HepG2 (cell line): ENCODE data around the gene COPZ2. TPM values are rescaled to one million over a fixed set of nuclear protein-coding genes. Genes with fewer than 3 reads are reported as not detected.

Experiments
- ATAC-seq: fragments of 200-7000 bp; cut with Tn5 transposase; 3 replicates; pipeline ENCODE4 v1.9.1; 2020; ENCODE audit warnings: mild to moderate bottlenecking, moderate library complexity
- BruUV-seq: library from RNA; stranded (reverse); fragments of 400-500 nt; replicated peaks from 2 replicates; lab custom pipeline; 2021; lab: Mats Ljungman, UMichigan
- CTCF ChIA-PET: fragments of 300-600 bp; formaldehyde crosslinking; extraction: SDS; loops from one replicate; lab custom pipeline; 2021; ENCODE audit warnings: low total read pairs, inconsistent platforms, low intra/inter-chr PET ratio; lab: Yijun Ruan, JAX
- POLR2A ChIA-PET: fragments of 350-600 bp; sonication (Branson Sonifier 250); formaldehyde crosslinking; loops from one replicate; lab custom pipeline; 2020; ENCODE audit warnings: antibody characterized with exemption, inconsistent platforms; lab: Yijun Ruan, JAX
- DNase-seq: peaks from one replicate; pipeline ENCODE4 v3.0.0-alpha.2; 2015; ENCODE audit warnings: low spot score
- FAIRE-seq: peaks from 3 replicates; lab custom pipeline; 2011; peaks lifted over from hg19 to GRCh38; lab: Jason Lieb, UNC
- H2AFZ ChIP-seq: one replicate; pipeline ENCODE4 v1.6.1; 2011; ENCODE audit warnings: low read length, inconsistent platforms
- H3K27ac ChIP-seq: fragments of 300-600 bp; 3 replicates; pipeline ENCODE4 v1.8.0; 2011; ENCODE audit warnings: mixed run types, mild to moderate bottlenecking, mixed read lengths, low read length, inconsistent platforms; ENCODE audit not compliant: insufficient read depth; ENCODE audit errors: extremely low read length
- H3K27me3 ChIP-seq, 2 experiments: fragments of 200-600 bp in 1 of 2; 2 replicates in 1 of 2; 3 replicates in 1 of 2; pipeline versions ENCODE4 v1.6.0 to v1.8.0; 2011; ENCODE audit warnings: low read length in 2 of 2, mild to moderate bottlenecking in 2 of 2, moderate library complexity in 2 of 2, inconsistent platforms in 1 of 2; ENCODE audit not compliant: insufficient read depth in 2 of 2, control insufficient read depth in 1 of 2
- H3K36me3 ChIP-seq, 2 experiments: fragments of 200-600 bp in 1 of 2; replicated peaks in 1 of 2; 2 replicates in 1 of 2; 3 replicates in 1 of 2; pipeline versions ENCODE4 v1.5.1 to v1.8.0; 2011; ENCODE audit warnings: low read length in 2 of 2, inconsistent platforms in 1 of 2; ENCODE audit not compliant: insufficient read depth in 2 of 2, control insufficient read depth in 1 of 2
- H3K4me1 ChIP-seq: 2 replicates; pipeline ENCODE4 v1.5.1; 2012; ENCODE audit warnings: low read length, inconsistent platforms; ENCODE audit not compliant: insufficient read depth
- H3K4me2 ChIP-seq: 2 replicates; pipeline ENCODE4 v1.6.0; 2011; ENCODE audit warnings: low read depth, low read length, inconsistent platforms
- H3K4me3 ChIP-seq, 3 experiments: fragments of 200-600 bp in 1 of 3; sonication (generic), shearing (Covaris generic) in 1 of 3; replicated peaks in 1 of 3; 2 replicates each; pipeline ENCODE4 v1.5.1; 2011 to 2016; ENCODE audit warnings: low read length in 3 of 3, inconsistent platforms in 2 of 3, low read depth in 2 of 3, mild to moderate bottlenecking in 2 of 3, control low read depth in 1 of 3, mixed read lengths in 1 of 3; ENCODE audit not compliant: insufficient read depth in 1 of 3
- H3K79me2 ChIP-seq: one replicate; pipeline ENCODE4 v1.6.1; 2011; ENCODE audit warnings: low read length, inconsistent platforms; ENCODE audit not compliant: insufficient read depth
- H3K9ac ChIP-seq: 2 replicates; pipeline ENCODE4 v1.6.0; 2011; ENCODE audit warnings: mild to moderate bottlenecking, low read depth, low read length, inconsistent platforms; ENCODE audit not compliant: insufficient read depth
- H3K9me3 ChIP-seq: 2 replicates; pipeline ENCODE4 v1.5.1; 2012; ENCODE audit warnings: mild to moderate bottlenecking, low read length
- H4K20me1 ChIP-seq: 2 replicates; pipeline ENCODE4 v1.6.0; 2011; ENCODE audit warnings: inconsistent platforms, mild to moderate bottlenecking, low read length, moderate library complexity; ENCODE audit not compliant: insufficient read depth
- ADNP ChIP-seq: sonication (generic); formaldehyde crosslinking; IDR thresholded peaks from 2 replicates; pipeline ENCODE4 v1.4.0; 2020; ENCODE audit warnings: missing genetic modification reagents
- ATF7-NPFF ChIP-seq: sonication (generic); formaldehyde crosslinking; IDR thresholded peaks from 2 replicates; pipeline ENCODE4 v1.8.1; 2023; ENCODE audit warnings: mild to moderate bottlenecking, low read depth, missing genetic modification reagents, moderate library complexity
- HHEX ChIP-seq: IDR thresholded peaks from 2 replicates; pipeline ENCODE4 v1.6.1; 2016; ENCODE audit warnings: control low read depth
- KDM2A ChIP-seq: sonication (generic); formaldehyde crosslinking; IDR thresholded peaks from 2 replicates; pipeline ENCODE4 v1.4.0; 2020; ENCODE audit warnings: low read depth, missing genetic modification reagents, borderline replicate concordance
- NFATC3 ChIP-seq: sonication (generic); formaldehyde crosslinking; IDR thresholded peaks from 2 replicates; pipeline ENCODE4 v1.5.1; 2020; ENCODE audit warnings: mild to moderate bottlenecking, missing genetic modification reagents
- REXO4 ChIP-seq: sonication (generic); formaldehyde crosslinking; IDR thresholded peaks from 2 replicates; pipeline ENCODE4 v1.8.0; 2022; ENCODE audit warnings: missing genetic modification reagents, mild to moderate bottlenecking, borderline replicate concordance
- SMC3 ChIP-seq: IDR thresholded peaks from 2 replicates; pipeline ENCODE4 v1.6.1; 2011; ENCODE audit warnings: low read length, improper control_type of control experiment
- SP5 ChIP-seq: IDR thresholded peaks from 2 replicates; pipeline ENCODE4 v1.6.1; 2016; ENCODE audit warnings: low read depth, borderline replicate concordance
- SPEN ChIP-seq: sonication (generic); formaldehyde crosslinking; IDR thresholded peaks from 2 replicates; pipeline ENCODE4 v1.5.1; 2020; ENCODE audit warnings: low read depth, mild to moderate bottlenecking, missing genetic modification reagents
- TAF15 ChIP-seq: fragments of 200-400 bp; formaldehyde crosslinking; IDR thresholded peaks from one replicate; pipeline ENCODE4 v1.6.1; 2018; ENCODE audit warnings: mild to moderate bottlenecking, low read depth, low read length; ENCODE audit not compliant: poor library complexity, severe bottlenecking
- WGBS: methylation state at CpG from one replicate; pipeline ENCODE4 v1.1.6; 2017; ENCODE audit warnings: low lambda C conversion rate; 5-methylcytosine and 5-hydroxymethylcytosine counted together
- in situ Hi-C: cut with HindIII; loops from 2 replicates; pipeline ENCODE4 v1.10.0; 2017; ENCODE audit warnings: low pct_unique_long_range_greater_than_20kb; ENCODE audit not compliant: extremely low pct_ligation_motif_present
- intact Hi-C: fragments of 100-400 bp; cut with micrococcal nuclease; formaldehyde crosslinking; loops from one replicate; pipeline ENCODE4 v1.10.0; 2022; ENCODE audit not compliant: unreplicated experiment
- polyA plus RNA-seq, 8 experiments: library from polyadenylated mRNA; depleted of rRNA in 3 of 8; stranded (reverse) in 7 of 8; unstranded in 1 of 8; fragments of >200 nt; fragmentation: Illumina TruSeq in 4 of 8; extraction: Trizol in 4 of 8; gene quantifications; 2 replicates each; pipeline versions ENCODE4 v1.2.1 to v1.2.3, GENCODE V29; 2011 to 2016; ENCODE audit warnings: low read depth in 4 of 8, missing spikeins in 1 of 8, mixed read lengths in 1 of 8; ENCODE audit not compliant: insufficient read depth in 1 of 8
- total RNA-seq, 5 experiments: library from RNA; depleted of rRNA; stranded (reverse); fragments of >200 nt; fragmentation: Illumina TruSeq; extraction: Trizol; gene quantifications; 2 replicates each; pipeline ENCODE4 v1.2.3, GENCODE V29; 2016; ENCODE audit warnings: low read depth in 1 of 5
- TF ChIP-seq, protein P1 (sequence below): sonication (generic); formaldehyde crosslinking; IDR thresholded peaks from 2 replicates; pipeline ENCODE4 v1.4.0; 2020; ENCODE audit warnings: missing genetic modification reagents
- TF ChIP-seq, protein P2 (sequence below): IDR thresholded peaks from 2 replicates; pipeline ENCODE4 v1.6.1; 2016; ENCODE audit warnings: missing genetic modification reagents, missing compliant biosample characterization
- TF ChIP-seq, protein P3 (sequence below): IDR thresholded peaks from 2 replicates; pipeline ENCODE4 v1.6.1; 2012; ENCODE audit warnings: inconsistent platforms
- TF ChIP-seq, protein P4 (sequence below), 2 experiments: sonication (generic) in 1 of 2; formaldehyde crosslinking in 1 of 2; IDR thresholded peaks; 2 replicates each; pipeline versions ENCODE4 v1.4.0 to v1.6.1; 2016 to 2020; ENCODE audit warnings: borderline replicate concordance in 1 of 2, low read depth in 1 of 2, mild to moderate bottlenecking in 1 of 2, missing genetic modification reagents in 1 of 2

The COPZ2 gene
- total and polyA plus RNA-seq, 2 of the 13 experiments (the other 11 are each of a cell fraction or from before 2014, with no cell fraction given) = 0.61 to 1.5 TPM

- H3K4me2 ChIP-seq = no peak overlapping the region
- no TSS peak for BruUV-seq
- 25% methylated on average over 1 of the region's 1 CpG for WGBS
- no peaks in the 10 kb centered on the region for H4K20me1 ChIP-seq
- no peak for DNase-seq
- no peak overlapping the region for H2AFZ ChIP-seq
- no peaks in the 10 kb centered on the region for H3K9me3 ChIP-seq
- FAIRE-seq = no peak
- POLR2A ChIA-PET = no interaction called here
- peaks cover 1 to 37% of the 10 kb centered on the region in 2 experiments; a peak in 3 of 5 replicates for H3K27me3 ChIP-seq
- no peaks in the 10 kb centered on the region for H3K79me2 ChIP-seq
- no peak overlapping the region for H3K9ac ChIP-seq
- CTCF ChIA-PET = no interaction called here
- peaks cover 31% of the 10 kb centered on the region for H3K4me1 ChIP-seq
- in situ Hi-C loops (loop anchor here (5.0 to 10.0 kb wide), 4 partner anchors 44 to 584 kb away; partner anchors contain the start of gene HOXB7), intact Hi-C loops (loop anchor here (5.0 to 10.0 kb wide), 2 partner anchors 426 to 589 kb away; partner anchors contain the start of gene HOXB8)
- H3K27ac ChIP-seq = no peak overlapping the region
- TF ChIP-seq HHEX (no peak), ATF7-NPFF (CRISPR knock-in tag) (no peak), REXO4 (CRISPR knock-in tag) (no peak), SMC3 (no peak), NFATC3 (CRISPR knock-in tag) (no peak), ADNP (no peak), SPEN (CRISPR knock-in tag) (no peak), TAF15 (no peak), SP5 (no peak), KDM2A (CRISPR knock-in tag) (no peak)
- TF ChIP-seq, protein P1, sequence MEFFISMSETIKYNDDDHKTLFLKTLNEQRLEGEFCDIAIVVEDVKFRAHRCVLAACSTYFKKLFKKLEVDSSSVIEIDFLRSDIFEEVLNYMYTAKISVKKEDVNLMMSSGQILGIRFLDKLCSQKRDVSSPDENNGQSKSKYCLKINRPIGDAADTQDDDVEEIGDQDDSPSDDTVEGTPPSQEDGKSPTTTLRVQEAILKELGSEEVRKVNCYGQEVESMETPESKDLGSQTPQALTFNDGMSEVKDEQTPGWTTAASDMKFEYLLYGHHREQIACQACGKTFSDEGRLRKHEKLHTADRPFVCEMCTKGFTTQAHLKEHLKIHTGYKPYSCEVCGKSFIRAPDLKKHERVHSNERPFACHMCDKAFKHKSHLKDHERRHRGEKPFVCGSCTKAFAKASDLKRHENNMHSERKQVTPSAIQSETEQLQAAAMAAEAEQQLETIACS (CRISPR knock-in tag) = no peak
- TF ChIP-seq, protein P2, sequence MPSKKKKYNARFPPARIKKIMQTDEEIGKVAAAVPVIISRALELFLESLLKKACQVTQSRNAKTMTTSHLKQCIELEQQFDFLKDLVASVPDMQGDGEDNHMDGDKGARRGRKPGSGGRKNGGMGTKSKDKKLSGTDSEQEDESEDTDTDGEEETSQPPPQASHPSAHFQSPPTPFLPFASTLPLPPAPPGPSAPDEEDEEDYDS = no peak
- TF ChIP-seq, protein P3, sequence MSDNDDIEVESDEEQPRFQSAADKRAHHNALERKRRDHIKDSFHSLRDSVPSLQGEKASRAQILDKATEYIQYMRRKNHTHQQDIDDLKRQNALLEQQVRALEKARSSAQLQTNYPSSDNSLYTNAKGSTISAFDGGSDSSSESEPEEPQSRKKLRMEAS = no peak
- TF ChIP-seq, protein P4, sequence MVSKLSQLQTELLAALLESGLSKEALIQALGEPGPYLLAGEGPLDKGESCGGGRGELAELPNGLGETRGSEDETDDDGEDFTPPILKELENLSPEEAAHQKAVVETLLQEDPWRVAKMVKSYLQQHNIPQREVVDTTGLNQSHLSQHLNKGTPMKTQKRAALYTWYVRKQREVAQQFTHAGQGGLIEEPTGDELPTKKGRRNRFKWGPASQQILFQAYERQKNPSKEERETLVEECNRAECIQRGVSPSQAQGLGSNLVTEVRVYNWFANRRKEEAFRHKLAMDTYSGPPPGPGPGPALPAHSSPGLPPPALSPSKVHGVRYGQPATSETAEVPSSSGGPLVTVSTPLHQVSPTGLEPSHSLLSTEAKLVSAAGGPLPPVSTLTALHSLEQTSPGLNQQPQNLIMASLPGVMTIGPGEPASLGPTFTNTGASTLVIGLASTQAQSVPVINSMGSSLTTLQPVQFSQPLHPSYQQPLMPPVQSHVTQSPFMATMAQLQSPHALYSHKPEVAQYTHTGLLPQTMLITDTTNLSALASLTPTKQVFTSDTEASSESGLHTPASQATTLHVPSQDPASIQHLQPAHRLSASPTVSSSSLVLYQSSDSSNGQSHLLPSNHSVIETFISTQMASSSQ (IDR thresholded peaks at IDR 0.05; ENCODE audit: low read depth) = no peak
- TF ChIP-seq, protein P4 (CRISPR knock-in tag; IDR thresholded peaks at IDR 0.05; ENCODE audit: borderline replicate concordance) = no peak
- no peak for ATAC-seq
- no peaks in the 10 kb centered on the region for H3K36me3 ChIP-seq
- no peak overlapping the region for H3K4me3 ChIP-seq
Observed at GRCh38 chr17:48028736-48029135, 8.9 kb downstream of the COPZ2 start.
